Osteoblast (primary cell): ENCODE results near the gene FGF21. TPM values are rescaled to one million over a fixed set of nuclear protein-coding genes. Genes with fewer than 3 reads are reported as not detected.

Experiments used
- small RNA-seq: library from RNA; depleted of rRNA; stranded (forward); fragments of <200 nt; gene quantifications from one replicate; pipeline ENCODE3, GENCODE V24; 2012
- total RNA-seq: library from RNA; depleted of rRNA; stranded (reverse); fragments of >200 nt; gene quantifications from 2 replicates; pipeline ENCODE4 v1.2.3, GENCODE V29; 2012

FGF21 gene
- total RNA-seq, 1 donor = not detected

Small RNA genes lying within 50 kb of the gene (small RNA-seq; reads per million reads assigned to genes)
- gene RNU6-317P = not detected

Other genes with a start within 250 kb of the FGF21 start
- gene LMTK3, start 243.7 kb upstream of the FGF21 start, total RNA-seq = not detected in 2 replicates
- under 0.01 TPM in 1 of 2 replicates, not detected in the other for gene SULT2B1, start 203.4 kb upstream of the FGF21 start, total RNA-seq
- not detected in 2 replicates for gene SPACA4, start 148.8 kb upstream of the FGF21 start, total RNA-seq
- 0.29 TPM in 1 of 2 replicates, not detected in the other for gene FAM83E, start 140.4 kb upstream of the FGF21 start, total RNA-seq
- 1,357 and 1,526 TPM in 2 replicates for gene RPL18, start 136.3 kb upstream of the FGF21 start, total RNA-seq
- gene SPHK2, start 136.0 kb upstream of the FGF21 start, total RNA-seq = 13.0 and 13.3 TPM in 2 replicates
- 14.5 and 18.3 TPM in 2 replicates for gene DBP, start 118.1 kb upstream of the FGF21 start, total RNA-seq
- 1.8 and 2.7 TPM in 2 replicates for gene CA11, start 109.3 kb upstream of the FGF21 start, total RNA-seq
- gene NTN5, start 82.5 kb upstream of the FGF21 start, total RNA-seq = under 0.01 and 0.29 TPM in 2 replicates
- gene FUT2, start 59.6 kb upstream of the FGF21 start, total RNA-seq = not detected in 2 replicates
- 0.36 and 0.59 TPM in 2 replicates for gene MAMSTR, start 35.8 kb upstream of the FGF21 start, total RNA-seq
- gene RASIP1, start 14.9 kb upstream of the FGF21 start, total RNA-seq = 2.1 and 3.6 TPM in 2 replicates
- gene IZUMO1, start 8.6 kb upstream of the FGF21 start, total RNA-seq = not detected in 2 replicates
- under 0.01 TPM in 1 of 2 replicates, not detected in the other for gene FUT1, start 2.9 kb upstream of the FGF21 start, total RNA-seq
- gene BCAT2, start 55.5 kb downstream of the FGF21 start, total RNA-seq = 29.7 and 30.1 TPM in 2 replicates
- 1.8 and 2.1 TPM in 2 replicates for gene HSD17B14, start 81.0 kb downstream of the FGF21 start, total RNA-seq
- gene PLEKHA4, start 113.1 kb downstream of the FGF21 start, total RNA-seq = 21.4 and 28.6 TPM in 2 replicates
- 70.4 and 84.0 TPM in 2 replicates for gene PPP1R15A, start 116.9 kb downstream of the FGF21 start, total RNA-seq
- gene TULP2, start 143.2 kb downstream of the FGF21 start, total RNA-seq = not detected in 2 replicates
- gene NUCB1, start 144.8 kb downstream of the FGF21 start, total RNA-seq = 242 and 300 TPM in 2 replicates
- gene DHDH, start 178.2 kb downstream of the FGF21 start, total RNA-seq = 0.29 and 0.36 TPM in 2 replicates
- gene BAX, start 199.4 kb downstream of the FGF21 start, total RNA-seq = 78.4 and 78.9 TPM in 2 replicates
- 3,966 and 4,197 TPM in 2 replicates for gene FTL, start 209.8 kb downstream of the FGF21 start, total RNA-seq
- 25.6 and 44.5 TPM in 2 replicates for gene GYS1, start 237.8 kb downstream of the FGF21 start, total RNA-seq
- 113 and 122 TPM in 2 replicates for gene RUVBL2, start 238.4 kb downstream of the FGF21 start, total RNA-seq